Upper lobe of right lung (tissue), 1 donor: ENCODE measurements around the gene ETV1. TPM values are rescaled to one million over a fixed set of nuclear protein-coding genes. Genes with fewer than 3 reads are reported as not detected.

Experiments used
- ATAC-seq: fragments of 200-7000 bp; cut with Tn5 transposase; one replicate; pipeline ENCODE4 v1.9.1; 2020; ENCODE audit warnings: mild to moderate bottlenecking, moderate library complexity
- DNase-seq: peaks from one replicate; pipeline ENCODE4 v3.0.0-alpha.2; 2020
- H3K27ac ChIP-seq: fragments of 200-600 bp; one replicate; pipeline ENCODE4 v1.8.0; 2022
- H3K27me3 ChIP-seq: fragments of 200-600 bp; one replicate; pipeline ENCODE4 v1.8.0; 2022; ENCODE audit warnings: mild to moderate bottlenecking
- H3K36me3 ChIP-seq: fragments of 200-600 bp; one replicate; pipeline ENCODE4 v1.8.0; 2022
- H3K4me1 ChIP-seq: fragments of 200-600 bp; one replicate; pipeline ENCODE4 v1.8.0; 2022
- H3K4me3 ChIP-seq: fragments of 200-600 bp; one replicate; pipeline ENCODE4 v1.8.0; 2022; ENCODE audit warnings: mild to moderate bottlenecking
- H3K9me3 ChIP-seq: fragments of 200-600 bp; one replicate; pipeline ENCODE4 v1.8.0; 2022
- intact Hi-C: fragments of 100-400 bp; cut with DNase I; formaldehyde crosslinking; loops from one replicate; pipeline ENCODE4 v1.11.0; 2022
- total RNA-seq: library from RNA; stranded (reverse); fragmentation: NEBNext Ultra II Directional; extraction: Animal tissue kit (Norgen Biotek cat#: 25700); gene quantifications from one replicate; pipeline ENCODE4 v1.2.1, GENCODE V29; 2021
- TF ChIP-seq, protein P1 (sequence below): fragments of 200-600 bp; IDR thresholded peaks from one replicate; pipeline ENCODE4 v1.8.0; 2022; ENCODE audit warnings: antibody characterized with exemption
- donor health status: DM: no; HTN: yes; CAD: no; lungs with severe emphysema.

The ETV1 gene
- total RNA-seq, 1 donor from 2014 or later = 110 TPM

DNA sequence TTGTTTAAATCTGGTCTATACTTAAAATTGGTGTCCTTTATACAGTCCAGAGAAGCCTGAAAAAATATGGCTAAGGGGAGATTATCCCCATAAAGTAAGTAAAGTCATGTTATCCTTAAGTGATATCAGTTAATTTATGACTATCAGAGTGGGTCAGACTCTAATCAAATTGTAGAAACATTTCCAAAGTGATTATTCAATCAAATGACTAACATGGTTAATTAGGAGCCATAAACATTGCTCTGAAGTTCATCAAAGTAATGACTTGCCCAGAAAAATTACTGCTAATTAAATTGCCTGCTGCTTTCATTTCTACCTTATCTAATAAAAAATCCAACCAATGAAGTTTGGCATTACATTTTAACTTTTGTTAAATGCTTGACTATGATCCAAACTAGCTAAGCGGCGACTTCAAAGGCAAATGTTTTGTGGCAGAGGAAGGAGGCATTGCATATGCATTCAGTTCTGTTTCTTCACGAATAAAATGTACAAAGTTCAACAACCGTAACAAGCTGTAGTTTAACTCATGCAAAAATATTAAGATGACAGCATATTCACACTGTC, 76.7 kb downstream of the ETV1 start:
- H3K4me1 ChIP-seq = peaks cover 5% of the 10 kb centered on the region
- no peak overlapping the region for H3K27ac ChIP-seq
- TF ChIP-seq, protein P1, sequence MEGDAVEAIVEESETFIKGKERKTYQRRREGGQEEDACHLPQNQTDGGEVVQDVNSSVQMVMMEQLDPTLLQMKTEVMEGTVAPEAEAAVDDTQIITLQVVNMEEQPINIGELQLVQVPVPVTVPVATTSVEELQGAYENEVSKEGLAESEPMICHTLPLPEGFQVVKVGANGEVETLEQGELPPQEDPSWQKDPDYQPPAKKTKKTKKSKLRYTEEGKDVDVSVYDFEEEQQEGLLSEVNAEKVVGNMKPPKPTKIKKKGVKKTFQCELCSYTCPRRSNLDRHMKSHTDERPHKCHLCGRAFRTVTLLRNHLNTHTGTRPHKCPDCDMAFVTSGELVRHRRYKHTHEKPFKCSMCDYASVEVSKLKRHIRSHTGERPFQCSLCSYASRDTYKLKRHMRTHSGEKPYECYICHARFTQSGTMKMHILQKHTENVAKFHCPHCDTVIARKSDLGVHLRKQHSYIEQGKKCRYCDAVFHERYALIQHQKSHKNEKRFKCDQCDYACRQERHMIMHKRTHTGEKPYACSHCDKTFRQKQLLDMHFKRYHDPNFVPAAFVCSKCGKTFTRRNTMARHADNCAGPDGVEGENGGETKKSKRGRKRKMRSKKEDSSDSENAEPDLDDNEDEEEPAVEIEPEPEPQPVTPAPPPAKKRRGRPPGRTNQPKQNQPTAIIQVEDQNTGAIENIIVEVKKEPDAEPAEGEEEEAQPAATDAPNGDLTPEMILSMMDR = no peak
- H3K9me3 ChIP-seq = no peaks in the 10 kb centered on the region
- ATAC-seq (no peak), DNase-seq (no peak)
- H3K36me3 ChIP-seq = no peaks in the 10 kb centered on the region
- intact Hi-C loops = no loop called here
- H3K4me3 ChIP-seq = no peak overlapping the region
- H3K27me3 ChIP-seq = no peaks in the 10 kb centered on the region

DNA sequence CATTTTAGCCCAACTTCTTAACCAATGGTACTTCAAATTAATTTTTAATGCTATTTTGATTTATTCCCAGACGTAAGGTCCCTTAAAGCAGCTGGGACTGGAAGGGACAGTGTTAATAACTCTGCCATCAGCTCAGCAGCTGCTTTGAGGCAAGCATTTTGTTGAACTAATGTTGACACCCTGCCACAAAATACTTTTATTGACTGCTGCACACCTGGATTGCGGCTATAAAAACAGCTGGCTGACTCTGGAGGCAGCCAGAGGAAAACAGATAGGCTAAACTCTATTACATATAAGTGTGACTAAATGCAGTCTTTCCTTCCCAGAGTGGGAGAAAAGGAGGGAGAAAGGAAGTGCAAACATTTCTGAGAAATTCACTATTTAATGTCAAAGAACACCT, 77.6 kb downstream of the ETV1 start:
- Histone ChIP-seq H3K4me3 (no peak overlapping the region), H3K27ac (no peak overlapping the region), H3K36me3 (no peaks in the 10 kb centered on the region), H3K27me3 (no peaks in the 10 kb centered on the region), H3K9me3 (no peaks in the 10 kb centered on the region), H3K4me1 (peaks cover 5% of the 10 kb centered on the region)
- ATAC-seq (no peak), DNase-seq (no peak)
- intact Hi-C loops = no loop called here
- TF ChIP-seq, protein P1 = no peak

DNA sequence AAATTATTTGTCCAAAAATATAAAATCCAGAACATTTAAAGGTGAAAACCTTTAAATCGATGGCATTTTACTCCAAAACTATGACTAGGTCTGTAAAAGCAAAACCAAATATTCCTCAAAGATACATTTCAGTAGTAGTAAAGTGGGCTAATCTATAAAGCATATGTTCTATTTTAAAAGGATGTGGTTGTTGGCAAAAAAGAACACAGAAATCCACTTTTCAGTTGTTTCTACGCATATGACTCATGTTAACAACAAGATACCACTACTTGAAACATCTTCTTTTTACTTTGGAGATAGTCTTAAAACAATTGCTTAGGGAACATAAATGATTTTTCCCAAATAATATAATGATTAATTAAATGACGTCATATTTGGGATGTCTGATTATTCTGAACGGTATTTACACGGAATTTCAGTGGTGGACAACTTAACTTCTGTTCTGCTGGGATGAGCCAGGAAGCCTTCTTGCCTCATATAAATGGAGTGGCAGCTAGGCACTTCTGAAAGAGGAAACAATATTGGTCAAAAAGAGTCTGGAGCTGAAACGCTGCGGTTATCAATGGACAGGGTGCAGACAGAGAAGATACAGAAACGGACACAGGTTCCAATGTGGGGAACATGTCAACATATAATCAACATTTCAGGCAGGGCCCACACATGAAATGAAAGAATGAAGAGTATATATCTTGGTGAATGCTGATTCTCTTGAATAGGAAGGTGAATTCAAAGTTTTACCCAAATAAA, 78.5 kb downstream of the ETV1 start:
- intact Hi-C loops = no loop called here
- no peaks in the 10 kb centered on the region for H3K27me3 ChIP-seq
- peaks cover 5% of the 10 kb centered on the region for H3K4me1 ChIP-seq
- ATAC-seq = no peak
- peaks cover 6% of the 10 kb centered on the region for H3K36me3 ChIP-seq
- DNase-seq = no peak
- no peaks in the 10 kb centered on the region for H3K9me3 ChIP-seq
- TF ChIP-seq, protein P1 = no peak
- H3K27ac ChIP-seq = no peak overlapping the region
- no peak overlapping the region for H3K4me3 ChIP-seq

DNA sequence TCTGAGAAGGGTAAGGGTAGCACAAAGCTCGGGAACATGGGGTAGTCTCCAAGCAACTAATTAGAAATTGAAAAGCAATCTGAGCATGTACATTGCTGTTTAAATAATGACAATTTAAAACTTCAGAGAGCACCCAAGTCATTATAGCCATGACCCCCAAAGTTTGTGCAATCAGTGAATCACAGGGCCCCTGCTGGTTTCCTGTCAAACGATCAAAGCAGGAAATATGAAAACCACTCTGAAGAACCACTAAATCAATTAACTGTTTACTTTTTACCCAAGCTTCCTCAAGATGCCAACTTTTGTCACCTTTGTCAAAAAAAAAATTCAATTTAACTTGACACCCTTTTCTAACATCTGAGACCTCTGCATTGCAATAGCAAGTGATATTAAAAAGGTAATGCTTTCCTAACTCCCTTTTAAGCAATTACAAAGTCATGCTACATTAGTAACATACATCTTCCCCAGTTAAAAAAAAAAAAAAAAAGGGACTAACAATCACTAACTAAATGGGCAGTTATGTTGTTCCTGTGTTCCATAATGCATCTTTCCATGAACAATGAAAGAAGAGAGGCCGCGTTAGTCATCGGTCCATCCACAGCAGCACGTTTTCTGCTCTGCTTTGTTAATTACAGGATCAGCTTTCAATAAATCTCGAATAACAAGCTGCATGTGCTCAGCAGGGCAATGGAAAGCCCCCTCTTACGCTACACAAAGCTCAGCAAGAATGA, 80.6 kb downstream of the ETV1 start:
- DNase-seq = no peak
- TF ChIP-seq, protein P1 = no peak
- H3K36me3 ChIP-seq = peaks cover 13% of the 10 kb centered on the region
- peaks cover 14% of the 10 kb centered on the region for H3K4me1 ChIP-seq
- H3K4me3 ChIP-seq = no peak overlapping the region
- no peaks in the 10 kb centered on the region for H3K27me3 ChIP-seq
- H3K9me3 ChIP-seq = no peaks in the 10 kb centered on the region
- intact Hi-C loops = no loop called here
- H3K27ac ChIP-seq = no peak overlapping the region
- ATAC-seq = no peak

DNA sequence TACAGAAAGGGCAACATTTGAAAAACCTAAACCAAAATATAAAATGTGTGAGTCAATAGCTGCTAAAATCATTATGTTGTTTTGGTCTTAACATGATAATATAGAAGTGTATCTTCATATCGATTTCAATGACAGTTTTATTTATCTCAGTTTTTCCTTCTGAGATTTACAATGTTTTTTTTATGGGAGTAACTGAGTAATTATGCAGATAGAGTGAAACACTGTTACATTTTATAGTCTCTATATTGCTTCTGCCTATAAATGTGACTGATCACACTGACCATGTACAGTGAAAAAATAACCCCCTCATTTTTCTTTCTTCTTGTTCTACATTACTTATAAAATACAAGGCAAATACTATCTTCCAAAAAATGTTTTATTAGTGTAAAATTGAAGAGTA, 81.6 kb downstream of the ETV1 start:
- intact Hi-C loops = no loop called here
- Histone ChIP-seq H3K4me1 (peaks cover 9% of the 10 kb centered on the region), H3K9me3 (no peaks in the 10 kb centered on the region), H3K27ac (no peak overlapping the region), H3K4me3 (no peak overlapping the region), H3K36me3 (peaks cover 13% of the 10 kb centered on the region), H3K27me3 (no peaks in the 10 kb centered on the region)
- TF ChIP-seq, protein P1 = no peak
- DNase-seq (no peak), ATAC-seq (no peak)
